ENCODE measurements around the gene LAIR2.
A peak's percentile ranks its signal among the peaks of the same experiment; 100 is the strongest.

Gene LAIR2, protein sequence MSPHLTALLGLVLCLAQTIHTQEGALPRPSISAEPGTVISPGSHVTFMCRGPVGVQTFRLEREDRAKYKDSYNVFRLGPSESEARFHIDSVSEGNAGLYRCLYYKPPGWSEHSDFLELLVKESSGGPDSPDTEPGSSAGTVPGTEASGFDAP
- long read RNA-seq, donor 1: 0 reads
- long read RNA-seq, donor 2: 0 reads
- long read RNA-seq, donor 3: 0 reads
- long read RNA-seq, donor 4: 0 reads
- long read RNA-seq, donor 5: 0 reads
- long read RNA-seq, donor 6: 0 reads
- long read RNA-seq, donor 7: 0 reads
- long read RNA-seq, donor 8: 0 reads

DNA sequence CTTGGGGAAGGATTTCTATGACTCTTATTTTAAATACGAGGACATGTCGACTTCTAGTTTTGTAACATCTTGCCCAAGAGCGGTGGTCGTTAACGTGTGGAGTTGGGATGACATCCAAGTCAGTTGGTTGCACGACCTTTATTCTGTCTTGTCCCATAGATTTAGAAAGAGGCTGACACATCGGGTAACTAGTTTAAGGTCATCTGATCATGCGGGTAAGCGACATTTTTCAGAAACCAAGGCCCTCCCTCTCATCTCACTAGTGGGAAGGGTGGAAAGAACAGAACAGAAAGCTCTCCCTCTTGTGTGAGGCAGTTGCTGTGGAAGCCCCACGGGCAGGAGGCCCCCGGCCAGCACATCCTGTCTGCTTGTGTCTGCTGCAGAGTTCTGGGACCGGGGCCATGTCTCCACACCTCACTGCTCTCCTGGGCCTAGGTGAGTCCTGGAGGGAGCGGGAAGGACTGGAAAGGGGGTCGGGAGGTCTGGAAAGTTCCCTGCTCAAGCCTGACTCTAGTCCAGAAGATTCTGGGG, at the start of gene LAIR2:
LAIR2 (plus strand) TSS at position 314 of the 531 bp plus-strand sequence; CDS start at position 402, 88 bp downstream.
- no peak for DNase-seq

DNA sequence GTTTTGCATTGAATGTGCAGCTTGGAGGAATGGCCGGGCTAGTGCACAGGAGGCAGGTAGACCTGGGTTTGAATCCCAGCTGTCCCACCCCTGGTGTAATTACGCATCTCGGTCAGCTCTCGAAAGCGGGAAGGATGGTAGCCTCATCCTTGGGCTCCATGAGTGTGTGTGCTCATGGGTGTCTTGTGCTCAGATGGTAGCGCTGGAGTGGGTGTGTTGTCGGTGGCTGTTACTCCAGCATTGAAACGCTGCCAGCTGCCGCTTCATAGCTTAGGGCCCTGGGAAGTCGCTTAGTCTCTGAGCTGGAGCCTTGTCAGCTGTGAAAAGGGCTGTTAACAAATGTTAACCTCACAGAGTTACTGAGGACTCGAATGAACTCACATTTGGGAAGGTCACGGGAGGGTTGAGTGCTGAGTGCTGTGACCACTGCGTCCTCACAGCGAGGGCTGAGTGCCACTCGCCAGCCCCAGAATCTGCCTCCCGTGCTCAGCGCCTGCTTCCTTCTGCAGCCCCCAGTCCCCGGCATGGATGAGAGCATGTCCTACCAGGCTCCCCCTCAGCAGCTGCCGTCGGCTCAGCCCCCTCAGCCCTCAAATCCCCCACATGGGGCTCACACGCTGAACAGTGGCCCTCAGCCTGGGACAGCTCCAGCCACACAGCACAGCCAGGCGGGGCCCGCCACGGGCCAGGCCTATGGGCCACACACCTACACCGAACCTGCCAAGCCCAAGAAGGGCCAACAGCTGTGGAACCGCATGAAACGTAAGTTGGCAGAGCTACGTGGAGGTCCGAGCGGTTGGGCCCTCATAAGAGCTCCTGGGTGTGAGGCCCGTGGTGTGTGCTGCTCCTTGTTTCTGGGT, 48.5 kb upstream of the LAIR2 start:
- no peak for DNase-seq

DNA sequence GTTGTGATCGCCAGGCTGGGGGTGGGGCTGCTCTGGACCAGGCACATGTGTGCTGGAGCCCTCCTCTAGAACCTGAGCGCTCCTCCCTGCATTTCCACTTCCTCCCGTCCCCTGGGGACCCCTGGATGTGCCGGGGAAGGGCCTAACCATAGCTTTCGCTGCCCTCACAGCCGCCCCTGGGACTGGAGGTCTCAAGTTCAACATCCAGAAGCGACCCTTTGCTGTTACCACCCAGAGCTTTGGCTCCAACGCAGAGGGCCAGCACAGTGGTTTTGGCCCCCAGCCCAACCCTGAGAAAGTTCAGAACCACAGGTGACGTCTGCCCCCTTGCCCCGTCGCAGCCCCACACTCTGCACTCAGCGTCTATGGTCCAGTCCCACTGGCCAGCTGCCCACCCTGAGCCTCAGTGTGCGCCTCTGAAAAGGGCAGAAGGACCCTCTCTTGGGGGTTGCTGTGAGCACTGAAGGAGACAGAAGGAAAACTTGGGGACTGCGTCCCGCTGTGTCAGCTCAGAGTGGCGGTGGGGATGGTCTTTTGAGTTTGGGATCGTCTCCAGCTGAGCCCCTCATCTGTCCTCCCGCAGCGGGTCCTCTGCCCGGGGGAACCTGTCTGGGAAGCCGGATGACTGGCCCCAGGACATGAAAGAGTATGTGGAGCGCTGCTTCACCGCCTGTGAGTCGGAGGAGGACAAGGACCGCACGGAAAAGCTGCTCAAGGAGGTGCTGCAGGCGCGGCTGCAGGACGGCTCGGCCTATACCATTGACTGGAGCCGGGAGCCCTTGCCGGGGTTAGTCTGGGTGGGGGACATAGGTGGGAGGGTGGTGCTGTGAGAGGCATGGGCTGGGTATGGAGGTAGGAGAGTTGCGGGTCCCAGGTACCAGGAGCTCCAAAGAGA, 47.6 kb upstream of the LAIR2 start:
- DNase-seq: no peak

DNA sequence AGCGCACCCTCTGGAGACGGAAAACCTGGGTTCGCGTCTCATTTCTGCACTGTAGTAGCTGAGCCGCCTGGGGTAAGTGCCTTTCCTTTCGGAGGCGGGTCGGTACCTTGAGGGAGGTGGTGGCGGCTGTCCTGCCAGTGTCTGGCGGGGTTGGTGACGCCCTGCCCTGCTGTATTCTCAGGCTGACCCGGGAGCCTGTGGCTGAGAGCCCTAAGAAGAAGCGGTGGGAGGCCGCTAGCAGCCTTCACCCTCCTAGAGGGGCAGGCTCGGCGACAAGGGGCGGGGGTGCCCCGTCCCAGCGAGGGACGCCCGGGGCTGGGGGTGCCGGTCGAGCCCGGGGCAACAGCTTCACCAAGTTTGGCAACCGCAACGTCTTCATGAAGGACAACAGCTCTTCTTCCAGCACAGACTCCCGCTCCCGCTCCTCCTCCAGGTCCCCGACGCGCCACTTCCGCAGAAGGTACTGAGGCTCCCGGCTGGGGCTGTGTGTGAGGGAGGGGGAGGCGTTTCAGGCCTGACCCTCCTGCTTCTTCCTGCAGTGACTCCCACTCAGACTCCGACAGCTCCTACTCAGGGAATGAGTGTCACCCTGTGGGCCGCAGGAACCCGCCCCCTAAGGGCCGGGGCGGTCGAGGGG, 46.7 kb upstream of the LAIR2 start:
- no peak for DNase-seq

DNA sequence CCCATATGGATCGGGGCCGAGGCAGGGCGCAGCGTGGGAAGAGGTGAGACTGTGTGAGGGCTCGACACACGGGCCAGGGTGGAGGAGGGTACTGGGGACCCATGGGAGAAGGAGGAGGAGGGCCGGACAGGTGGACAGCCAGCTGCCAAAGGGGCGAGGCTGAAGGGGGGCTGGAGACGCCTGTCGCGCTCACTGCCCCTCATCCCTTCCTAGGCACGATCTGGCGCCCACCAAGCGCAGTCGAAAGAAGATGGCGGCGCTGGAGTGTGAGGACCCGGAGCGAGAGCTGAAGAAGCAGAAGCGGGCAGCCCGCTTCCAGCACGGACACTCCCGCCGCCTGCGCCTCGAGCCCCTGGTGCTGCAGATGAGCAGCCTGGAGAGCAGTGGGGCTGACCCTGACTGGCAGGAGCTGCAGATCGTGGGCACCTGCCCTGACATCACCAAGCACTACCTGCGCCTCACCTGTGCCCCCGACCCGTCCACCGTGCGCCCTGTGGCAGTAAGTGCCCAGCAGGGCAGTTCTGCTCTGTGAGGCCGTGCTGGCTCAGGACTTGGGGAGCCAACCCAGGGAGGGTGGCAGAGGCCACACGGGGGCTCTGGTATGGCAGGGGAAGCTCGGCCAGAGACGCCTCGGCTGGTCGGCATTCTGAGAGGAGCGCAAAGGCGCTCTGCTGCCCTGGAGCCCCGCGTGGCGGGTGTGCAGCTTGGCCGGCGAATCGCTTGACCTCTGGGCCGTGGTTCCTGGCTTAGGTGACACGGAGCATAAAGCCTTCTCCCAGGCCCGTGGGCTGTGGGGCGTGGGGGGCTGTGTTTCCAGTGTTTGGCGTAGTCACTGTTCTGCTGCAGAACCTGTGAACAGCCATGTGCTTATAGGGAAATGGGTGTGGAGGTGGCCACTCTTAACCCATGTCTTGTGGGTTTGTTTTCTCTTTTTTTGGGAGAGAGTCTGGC, 45.9 kb upstream of the LAIR2 start:
- DNase-seq: no peak

DNA sequence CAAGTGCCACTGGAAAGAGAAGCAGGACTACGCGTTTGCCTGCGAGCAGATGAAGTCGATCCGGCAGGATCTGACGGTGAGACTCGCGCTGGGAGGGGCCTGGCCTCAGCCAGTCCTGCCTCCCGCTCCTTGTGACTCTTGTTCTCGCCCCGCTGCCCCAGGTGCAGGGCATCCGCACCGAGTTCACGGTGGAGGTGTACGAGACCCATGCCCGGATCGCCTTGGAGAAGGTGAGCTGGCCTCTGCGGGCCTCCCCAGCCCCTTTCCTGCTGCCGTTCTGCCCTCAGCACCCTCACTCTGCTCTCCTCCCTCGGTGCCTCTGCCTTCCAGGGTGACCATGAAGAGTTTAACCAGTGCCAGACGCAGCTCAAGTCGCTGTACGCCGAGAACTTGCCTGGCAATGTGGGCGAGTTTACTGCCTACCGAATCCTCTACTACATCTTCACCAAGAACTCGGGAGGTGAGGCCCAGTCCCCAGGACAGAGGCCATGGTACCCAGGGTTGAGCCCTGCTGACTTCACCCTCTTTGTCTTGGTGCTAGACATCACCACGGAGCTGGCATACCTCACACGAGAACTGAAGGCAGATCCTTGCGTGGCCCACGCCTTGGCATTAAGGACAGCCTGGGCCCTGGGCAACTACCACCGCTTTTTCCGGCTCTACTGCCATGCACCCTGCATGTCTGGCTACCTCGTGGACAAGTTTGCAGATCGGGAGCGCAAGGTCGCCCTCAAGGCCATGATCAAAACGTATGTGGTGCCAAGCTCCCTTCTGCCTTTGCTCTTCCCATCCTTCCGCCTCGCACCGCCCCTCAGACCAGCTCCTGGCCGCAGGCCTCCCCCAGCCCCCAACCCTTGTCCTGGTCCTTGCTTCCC, 44.6 kb upstream of the LAIR2 start:
- DNase-seq: no peak

DNA sequence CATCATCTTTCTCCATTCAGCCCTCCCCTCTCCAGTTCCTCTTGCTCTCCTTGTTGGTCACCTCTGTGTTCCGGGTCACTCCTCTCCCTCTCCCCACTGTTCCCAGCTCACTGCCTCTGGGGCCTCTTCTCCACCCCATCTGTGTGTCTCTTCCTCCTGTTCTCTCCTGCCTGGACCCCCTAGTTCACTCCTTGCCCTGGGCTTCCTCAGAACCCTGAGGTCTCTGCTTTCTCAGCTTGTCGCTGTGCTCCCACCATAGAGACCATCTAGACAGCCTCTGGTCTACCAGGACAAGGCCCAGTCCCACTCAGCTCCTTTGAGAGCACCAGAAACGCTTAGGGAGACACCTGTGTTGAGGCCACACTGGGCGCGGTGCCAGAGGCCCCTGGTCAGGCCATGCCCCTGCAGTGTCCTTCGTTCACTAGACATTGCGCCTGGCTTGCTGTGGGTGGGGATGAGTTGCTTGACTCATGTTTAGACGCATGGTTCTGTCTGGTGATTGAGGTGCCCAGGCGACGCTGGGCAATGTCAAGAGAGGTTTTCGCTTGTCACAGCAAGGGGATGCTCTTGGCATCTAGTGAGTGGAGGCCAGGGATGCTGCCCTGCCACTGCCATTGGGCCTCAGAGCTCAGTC, 43.9 kb upstream of the LAIR2 start:
- no peak for DNase-seq

DNA sequence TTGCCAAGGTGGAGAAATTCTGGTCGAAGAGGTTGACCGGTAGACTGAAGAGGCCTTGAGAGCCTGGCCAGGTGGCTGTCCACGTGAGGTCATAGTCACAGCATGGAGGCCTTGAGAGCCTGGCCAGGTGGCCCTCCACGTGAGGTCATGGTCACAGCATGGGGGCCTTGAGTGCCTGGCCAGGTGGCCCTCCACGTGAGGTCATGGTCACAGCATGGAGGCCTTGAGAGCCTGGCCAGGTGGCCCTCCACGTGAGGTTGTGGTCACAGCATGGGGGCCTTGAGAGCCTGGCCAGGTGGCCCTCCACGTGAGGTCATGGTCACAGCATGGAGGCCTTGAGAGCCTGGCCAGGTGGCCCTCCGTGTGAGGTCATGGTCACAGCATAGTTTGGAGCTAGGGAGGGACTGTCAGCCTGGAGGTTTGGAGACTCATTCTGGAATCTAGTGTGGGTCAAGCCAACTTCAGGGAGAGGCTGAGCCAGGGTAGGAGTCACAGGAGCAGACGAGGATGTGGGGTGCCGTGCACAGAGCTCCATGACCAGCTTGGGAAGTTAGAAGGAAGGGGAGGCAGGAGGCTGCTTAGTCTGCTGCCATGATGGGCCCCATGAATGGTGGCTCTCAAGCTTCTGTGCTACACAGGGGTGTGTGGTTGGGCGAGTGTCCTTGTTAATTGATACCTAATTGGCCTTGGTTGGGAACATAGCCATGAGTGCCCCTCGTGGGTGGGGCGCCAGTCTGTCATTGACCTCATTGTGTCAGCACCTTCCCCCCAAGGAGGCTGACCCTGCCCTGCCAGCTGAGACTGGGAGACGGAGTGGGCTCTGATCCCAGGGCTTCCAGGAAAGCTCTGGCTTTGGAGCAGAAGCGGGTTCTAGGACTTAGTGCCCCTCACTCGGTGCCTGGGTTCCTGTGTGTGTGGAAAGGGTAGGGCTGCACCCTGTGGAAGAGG, 43.1 kb upstream of the LAIR2 start:
- DNase-seq: no peak

DNA sequence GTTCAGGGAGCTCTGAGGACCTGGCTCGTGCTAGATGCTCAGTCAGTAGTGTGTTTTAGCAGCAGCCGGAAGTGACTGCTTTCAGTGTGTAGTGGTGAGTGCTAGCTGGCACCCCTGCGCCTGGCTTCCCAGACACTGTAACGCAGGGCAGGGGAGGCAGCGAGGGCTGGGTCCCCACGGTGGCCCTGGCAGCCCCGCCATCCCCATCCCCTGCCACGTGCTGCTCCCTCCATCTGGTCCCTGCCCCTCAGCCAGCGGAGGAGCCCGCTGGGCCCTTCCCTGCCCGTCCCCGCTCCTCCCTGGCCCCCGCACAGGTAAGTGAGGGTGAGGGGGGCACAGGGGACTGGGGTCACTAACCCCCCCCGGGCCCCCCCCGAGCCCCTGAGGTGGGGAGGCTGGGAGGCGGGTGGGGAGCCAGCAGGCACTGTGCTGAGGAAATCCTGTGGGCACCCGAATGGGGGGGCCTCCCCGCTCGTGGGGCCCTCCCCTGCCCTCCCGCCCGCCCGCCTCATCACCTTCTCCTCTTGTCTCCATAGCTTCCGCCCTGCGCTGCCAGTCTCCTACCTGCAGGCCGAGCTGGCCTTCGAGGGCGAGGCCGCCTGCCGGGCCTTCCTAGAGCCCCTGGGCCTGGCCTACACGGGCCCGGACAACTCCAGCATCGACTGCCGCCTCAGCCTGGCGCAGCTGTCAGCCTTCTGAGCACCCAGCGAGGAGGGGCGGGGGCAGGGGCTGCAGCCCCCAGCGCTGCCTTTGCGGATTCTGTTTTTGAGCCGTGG, 42.2 kb upstream of the LAIR2 start:
- DNase-seq: peak; percentile 29

DNA sequence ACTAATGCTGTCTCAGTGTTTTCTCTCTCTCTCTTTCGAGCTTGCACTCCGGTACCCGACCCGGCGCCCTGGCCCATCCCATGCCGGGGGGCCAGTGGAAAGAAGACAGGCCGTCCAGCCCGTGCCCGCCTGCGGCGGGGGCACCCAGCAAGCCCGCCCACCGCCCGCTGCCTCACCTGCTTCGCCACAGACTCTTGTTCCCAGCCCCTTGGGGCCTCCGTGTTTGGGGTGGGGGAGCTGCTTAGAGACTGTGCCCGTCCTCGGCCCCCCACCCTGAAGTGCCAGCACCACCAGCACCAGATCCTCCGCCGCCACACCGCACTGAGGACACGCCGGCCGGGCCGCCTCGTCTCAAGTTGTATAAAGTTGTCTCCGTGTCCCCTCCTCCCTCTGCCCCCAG, 41.4 kb upstream of the LAIR2 start:
- DNase-seq: no peak

DNA sequence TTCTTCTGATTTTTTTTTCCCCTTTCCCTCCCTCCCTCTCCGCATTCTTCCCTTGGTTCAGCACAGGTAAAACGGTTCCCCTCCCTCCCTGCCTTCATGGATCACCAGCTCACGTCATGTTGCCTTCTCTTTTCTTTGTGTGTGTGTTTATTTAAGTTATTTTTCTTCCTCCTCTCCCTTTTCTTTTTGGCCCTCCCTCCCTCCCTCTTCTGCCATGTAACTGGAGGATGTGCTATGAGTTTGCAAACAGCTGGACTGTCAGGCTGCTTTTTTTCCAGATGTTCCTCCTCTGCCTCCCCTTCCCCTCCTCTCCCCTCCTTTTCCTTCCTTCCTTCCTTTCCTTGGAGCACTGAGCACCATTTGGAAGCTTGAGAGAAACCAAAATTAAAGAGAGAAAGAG, 41.0 kb upstream of the LAIR2 start:
- DNase-seq: peak; percentile 70

DNA sequence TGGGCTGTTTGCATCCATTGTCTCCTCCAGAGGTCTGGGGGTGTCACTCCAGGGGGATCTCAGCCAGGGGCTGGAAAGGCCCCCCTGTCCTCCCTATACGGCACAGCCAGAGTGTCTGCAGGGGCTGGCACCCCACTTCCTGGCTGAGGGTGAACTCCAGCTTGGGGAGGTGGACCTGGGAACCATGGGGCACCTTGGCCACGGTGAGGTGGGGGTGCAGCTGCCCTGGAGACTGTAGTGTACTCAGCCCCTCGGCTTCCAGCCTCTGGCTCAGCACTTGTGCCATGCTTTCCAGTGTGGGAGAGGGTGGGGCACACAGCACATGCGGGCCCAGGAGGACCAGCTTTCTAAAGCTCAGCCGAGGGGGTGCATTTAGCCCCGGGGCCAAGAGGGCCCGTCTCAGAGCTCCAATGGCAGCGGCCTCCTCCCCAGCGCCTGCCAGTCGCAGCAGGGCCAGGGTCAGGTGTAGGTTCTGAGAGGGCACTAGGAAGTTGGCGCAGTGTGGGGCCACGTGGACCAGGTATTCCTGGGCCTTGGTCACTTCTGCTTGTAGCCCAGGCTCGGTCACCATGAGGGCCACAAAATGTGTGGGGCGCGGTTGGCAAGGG, 40.5 kb upstream of the LAIR2 start:
- peak; percentile 65 for DNase-seq

DNA sequence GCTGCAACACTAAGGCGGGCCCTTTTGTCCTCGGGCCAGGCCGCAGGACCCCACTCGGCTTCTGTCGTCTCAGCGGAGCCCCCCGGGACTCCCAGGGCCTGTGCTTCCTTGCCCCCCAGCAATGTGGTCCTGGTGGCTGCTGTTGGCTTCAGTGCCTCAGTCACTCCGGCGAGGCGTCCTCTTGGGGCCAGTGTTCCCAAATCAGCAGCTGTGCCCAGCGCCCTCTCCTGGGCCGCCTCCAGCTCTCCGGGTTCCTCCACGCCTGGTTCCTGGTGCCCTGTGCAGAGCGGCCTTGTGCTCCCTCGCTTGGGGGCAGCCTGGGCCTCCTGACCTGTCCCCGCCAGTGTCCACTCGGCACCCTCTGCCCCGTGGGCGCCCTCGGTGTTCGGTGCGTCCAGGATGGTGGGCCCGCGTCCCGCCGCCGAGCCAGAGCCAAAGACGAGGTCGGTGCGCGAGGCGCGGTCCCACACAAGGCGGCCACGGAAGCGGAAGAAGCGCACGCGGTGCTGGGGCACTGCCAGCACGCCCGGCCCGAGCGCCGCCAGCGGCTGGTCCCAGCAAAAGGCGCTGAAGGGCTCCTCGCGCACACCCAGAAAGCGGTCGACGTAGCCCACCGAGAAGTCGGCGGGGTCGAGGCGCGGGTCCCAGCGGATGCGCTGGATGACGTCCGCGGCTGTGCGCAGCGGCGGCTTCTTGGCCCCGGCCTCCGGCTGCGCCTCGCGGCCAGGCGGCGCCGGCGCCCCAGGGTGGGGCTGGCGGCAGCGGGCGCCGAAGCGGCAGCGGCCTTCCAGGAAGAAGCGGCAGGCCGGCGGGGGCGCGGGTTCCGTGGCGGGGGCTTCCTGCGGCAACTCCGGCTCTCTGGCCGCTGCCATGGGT, 39.7 kb upstream of the LAIR2 start:
- DNase-seq: peak; percentile 87

DNA sequence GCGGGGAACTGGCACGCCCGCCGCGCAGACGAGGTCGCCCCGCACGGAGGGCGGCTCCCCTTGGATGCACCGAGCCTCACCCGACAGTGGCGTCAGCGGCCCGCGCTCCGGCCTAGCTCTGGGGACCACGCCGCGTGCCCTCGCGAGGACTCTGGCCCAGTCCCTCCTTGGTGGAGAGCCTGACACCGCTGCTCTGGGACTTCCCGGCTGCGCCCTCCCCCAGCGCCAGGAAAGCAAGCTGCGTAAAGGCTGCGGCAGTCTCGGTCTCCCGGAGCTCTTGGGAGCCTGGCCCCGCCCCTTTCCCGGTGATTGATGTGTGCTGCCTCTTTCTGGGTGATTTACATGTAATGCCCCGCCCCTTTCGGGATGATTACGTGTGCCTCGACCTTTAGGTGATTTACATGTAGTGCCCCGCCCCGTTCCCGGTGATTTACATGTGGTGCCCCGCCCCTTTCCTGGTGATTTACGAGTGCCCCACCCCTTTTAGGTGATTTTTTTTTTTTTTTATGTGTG, 39.0 kb upstream of the LAIR2 start, which contains the start of gene LENG9:
LENG9 (minus strand) TSS at position 248 of the 513 bp plus-strand sequence. CDS start 252 bp downstream, outside the sequence.
- DNase-seq: peak; percentile 88

DNA sequence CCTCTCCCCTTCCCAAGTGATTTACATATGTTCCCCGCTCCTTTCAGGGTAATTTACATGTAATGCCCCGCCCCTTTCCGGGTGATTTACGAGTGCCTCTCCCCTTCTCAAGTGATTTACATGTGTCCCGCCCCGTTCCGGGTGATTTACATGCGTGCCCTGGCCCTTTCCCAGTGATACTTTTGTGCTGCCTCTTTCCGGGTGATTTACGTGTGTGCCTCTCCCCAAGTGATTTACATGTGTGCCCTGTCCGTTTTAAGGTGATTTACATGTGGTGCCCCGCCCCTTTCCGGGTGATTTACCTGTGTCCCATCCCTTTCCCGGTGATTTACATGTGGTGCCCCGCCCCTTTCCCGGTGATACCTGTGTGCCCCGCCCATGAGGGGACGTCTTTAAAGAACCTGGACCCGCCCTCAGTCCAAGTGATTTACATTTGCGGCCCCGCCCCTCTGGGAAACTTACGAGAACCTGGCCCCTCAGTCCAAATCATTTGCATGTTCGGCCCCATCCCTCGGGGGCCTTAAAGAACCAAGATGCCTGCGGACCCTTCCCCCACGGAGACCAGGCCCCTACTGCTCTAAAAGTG, 38.5 kb upstream of the LAIR2 start:
- no peak for DNase-seq
